Measurements from ENCODE around the gene ALB. TPM values are rescaled to one million over a fixed set of nuclear protein-coding genes. Genes with fewer than 3 reads are reported as not detected.

The ALB gene
- total RNA-seq, 2 donors from 2014 or later, result 0.41 TPM; not detected in 1

DNA sequence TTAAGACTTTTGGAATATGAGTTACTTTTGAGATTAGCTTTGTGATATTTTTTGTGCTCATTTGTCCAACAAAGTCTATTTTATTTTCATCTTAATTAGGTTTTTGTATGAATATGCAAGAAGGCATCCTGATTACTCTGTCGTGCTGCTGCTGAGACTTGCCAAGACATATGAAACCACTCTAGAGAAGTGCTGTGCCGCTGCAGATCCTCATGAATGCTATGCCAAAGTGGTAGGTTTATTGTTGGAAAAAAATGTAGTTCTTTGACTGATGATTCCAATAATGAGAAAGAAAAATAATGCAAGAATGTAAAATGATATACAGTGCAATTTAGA is 10.8 kb downstream of the ALB start:
- H3K4me3 ChIP-seq, result no peak overlapping the region
- no peaks in the 10 kb centered on the region for H3K4me1 ChIP-seq
- H3K27ac ChIP-seq, result no peak overlapping the region
- no peaks in the 10 kb centered on the region for H3K36me3 ChIP-seq
- H3K9me3 ChIP-seq, result no peaks in the 10 kb centered on the region
- no peaks in the 10 kb centered on the region for H3K27me3 ChIP-seq
- TF ChIP-seq CTCF (IDR thresholded peaks at IDR 0.05), result no peak
- DNase-seq (ENCODE audit: low spot score), result no peak

DNA sequence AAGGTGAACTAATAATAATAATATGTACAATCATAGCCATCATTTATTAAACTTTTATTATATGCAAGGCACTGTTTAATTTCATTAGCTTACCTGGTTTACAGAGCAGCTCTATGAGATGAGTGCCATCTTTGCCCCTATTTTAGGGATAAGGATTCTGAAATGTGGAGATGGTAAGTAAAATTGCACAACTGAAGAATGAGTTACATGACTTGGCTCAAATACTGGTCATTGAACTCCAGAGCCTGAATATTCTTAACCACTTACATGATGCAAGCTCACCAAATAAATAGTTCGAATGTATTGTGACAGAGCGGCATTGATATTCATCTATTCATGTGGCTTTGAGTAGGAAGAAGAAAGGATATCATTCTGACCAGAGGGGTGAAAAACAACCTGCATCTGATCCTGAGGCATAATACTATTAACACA is 11.7 kb downstream of the ALB start:
- no peak for TF ChIP-seq CTCF (IDR thresholded peaks at IDR 0.05)
- no peak for DNase-seq (ENCODE audit: low spot score)

GRCh38 chr4:73416423-73417087 is 12.5 kb downstream of the ALB start:
- Histone ChIP-seq H3K36me3 (no peaks in the 10 kb centered on the region), H3K4me1 (no peaks in the 10 kb centered on the region), H3K4me3 (no peak overlapping the region), H3K27me3 (no peaks in the 10 kb centered on the region), H3K27ac (no peak overlapping the region), H3K9me3 (no peaks in the 10 kb centered on the region)
- no peak for TF ChIP-seq CTCF (IDR thresholded peaks at IDR 0.05)
- DNase-seq (ENCODE audit: low spot score), result no peak

More for the DNA sequence above, 11.7 kb downstream of the ALB start:
- H3K27me3 ChIP-seq, result no peaks in the 10 kb centered on the region
- H3K4me1 ChIP-seq, result no peaks in the 10 kb centered on the region
- H3K27ac ChIP-seq, result no peak overlapping the region
- H3K36me3 ChIP-seq, result no peaks in the 10 kb centered on the region
- no peaks in the 10 kb centered on the region for H3K9me3 ChIP-seq
- H3K4me3 ChIP-seq, result no peak overlapping the region

DNA sequence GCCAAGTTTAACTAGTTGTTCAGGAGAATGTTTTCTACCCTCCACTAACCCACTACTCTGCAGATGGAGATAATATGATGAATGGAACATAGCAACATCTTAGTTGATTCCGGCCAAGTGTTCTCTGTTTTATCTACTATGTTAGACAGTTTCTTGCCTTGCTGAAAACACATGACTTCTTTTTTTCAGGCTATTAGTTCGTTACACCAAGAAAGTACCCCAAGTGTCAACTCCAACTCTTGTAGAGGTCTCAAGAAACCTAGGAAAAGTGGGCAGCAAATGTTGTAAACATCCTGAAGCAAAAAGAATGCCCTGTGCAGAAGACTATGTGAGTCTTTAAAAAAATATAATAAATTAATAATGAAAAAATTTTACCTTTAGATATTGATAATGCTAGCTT is 13.3 kb downstream of the ALB start:
- no peaks in the 10 kb centered on the region for H3K36me3 ChIP-seq
- TF ChIP-seq CTCF (IDR thresholded peaks at IDR 0.05), result no peak
- no peak overlapping the region for H3K4me3 ChIP-seq
- no peak overlapping the region for H3K27ac ChIP-seq
- H3K4me1 ChIP-seq, result no peaks in the 10 kb centered on the region
- no peaks in the 10 kb centered on the region for H3K27me3 ChIP-seq
- DNase-seq (ENCODE audit: low spot score), result no peak
- H3K9me3 ChIP-seq, result no peaks in the 10 kb centered on the region

DNA sequence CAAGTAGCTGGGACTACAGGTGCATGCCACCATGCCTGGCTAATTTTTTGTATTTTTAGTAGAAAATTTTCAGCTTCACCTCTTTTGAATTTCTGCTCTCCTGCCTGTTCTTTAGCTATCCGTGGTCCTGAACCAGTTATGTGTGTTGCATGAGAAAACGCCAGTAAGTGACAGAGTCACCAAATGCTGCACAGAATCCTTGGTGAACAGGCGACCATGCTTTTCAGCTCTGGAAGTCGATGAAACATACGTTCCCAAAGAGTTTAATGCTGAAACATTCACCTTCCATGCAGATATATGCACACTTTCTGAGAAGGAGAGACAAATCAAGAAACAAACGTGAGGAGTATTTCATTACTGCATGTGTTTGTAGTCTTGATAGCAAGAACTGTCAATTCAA is 13.9 kb downstream of the ALB start:
- no peak for TF ChIP-seq CTCF (IDR thresholded peaks at IDR 0.05)
- H3K27me3 ChIP-seq, result no peaks in the 10 kb centered on the region
- no peaks in the 10 kb centered on the region for H3K4me1 ChIP-seq
- no peak for DNase-seq (ENCODE audit: low spot score)
- no peak overlapping the region for H3K4me3 ChIP-seq
- H3K9me3 ChIP-seq, result no peaks in the 10 kb centered on the region
- H3K36me3 ChIP-seq, result no peaks in the 10 kb centered on the region
- no peak overlapping the region for H3K27ac ChIP-seq

- Histone ChIP-seq H3K4me1 (no peaks in the 10 kb centered on the region), H3K27me3 (no peaks in the 10 kb centered on the region), H3K27ac (no peak overlapping the region), H3K36me3 (no peaks in the 10 kb centered on the region), H3K4me3 (no peak overlapping the region), H3K9me3 (no peaks in the 10 kb centered on the region)
- DNase-seq (ENCODE audit: low spot score), result no peak
- no peak for TF ChIP-seq CTCF (IDR thresholded peaks at IDR 0.05)
These were observed 14.6 kb downstream of the ALB start for GRCh38 chr4:73418677-73419076.

Measured in right atrium auricular region (tissue), 2 donors.